HUDEP-2 (cell line): ENCODE measurements around the gene ROBO2.
"Not testable (repeated sequence)": the region's sequence is repeated elsewhere in the genome, so short reads cannot be mapped to it uniquely, and the experiment has no call there.

ENCODE experiments used
- DNase-seq, 76 experiments: peaks; one replicate each; lab custom pipeline; 2025; ENCODE audit not compliant: unreplicated experiment in 76 of 76; lab: John Stamatoyannopoulos, UW

The ROBO2 gene

DNA sequence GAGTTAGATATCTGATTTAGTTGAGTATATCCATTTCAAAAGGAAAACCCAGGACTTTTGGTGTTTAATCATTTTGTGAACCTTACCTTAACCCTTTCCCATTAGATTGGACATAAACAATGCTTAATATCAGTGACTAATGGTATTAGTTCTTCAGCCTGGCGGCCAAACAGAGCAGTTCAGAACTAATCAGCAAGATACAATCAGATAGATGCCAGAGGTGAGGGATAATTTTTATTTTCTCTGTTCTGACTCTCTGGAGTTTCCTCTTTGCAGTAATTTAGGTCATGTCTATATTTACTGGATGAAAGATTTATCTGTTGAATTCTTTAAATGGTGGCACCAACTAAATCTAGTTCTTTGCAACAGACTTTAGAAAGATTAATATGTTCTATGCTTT lies 337.8 kb downstream of the ROBO2 start:
- no peak for DNase-seq

DNA sequence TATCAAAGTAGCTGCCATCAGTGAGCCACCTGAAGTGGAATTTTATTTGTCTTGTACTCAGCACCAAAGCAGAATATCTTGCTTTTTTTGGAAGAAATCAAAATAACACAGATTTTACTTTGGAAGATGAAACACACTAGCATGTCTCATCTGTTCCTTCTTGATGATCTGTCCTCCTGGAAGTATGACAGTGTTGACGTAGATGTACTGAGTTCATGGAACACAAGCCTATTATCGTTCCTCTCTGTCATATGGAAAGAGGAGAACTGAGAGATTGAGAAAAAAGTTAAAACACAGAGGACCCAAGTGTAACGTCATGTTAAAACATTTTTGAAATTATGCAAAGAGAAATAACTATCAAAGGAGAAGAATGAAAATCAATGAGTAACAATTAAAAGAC lies 340.2 kb downstream of the ROBO2 start:
- no peak for DNase-seq

DNA sequence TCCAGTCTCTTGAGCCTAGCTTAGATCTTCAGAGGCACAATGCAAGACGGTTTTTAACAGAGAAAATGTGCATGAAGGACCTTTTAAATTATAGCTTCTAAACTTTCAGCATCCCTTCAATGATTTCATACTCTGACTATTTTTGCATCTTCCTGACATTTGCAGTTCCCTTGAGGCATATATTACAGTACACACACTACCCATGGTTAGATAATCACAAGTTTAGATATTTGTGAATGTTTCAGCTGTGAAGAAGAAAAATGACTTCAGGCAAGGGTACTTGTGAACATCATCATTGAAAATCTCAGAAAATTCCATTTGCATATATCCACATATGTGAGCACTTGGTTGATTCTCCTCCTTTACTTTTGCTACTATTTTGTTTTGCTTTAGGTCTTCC lies 341.5 kb downstream of the ROBO2 start:
- no peak for DNase-seq

DNA sequence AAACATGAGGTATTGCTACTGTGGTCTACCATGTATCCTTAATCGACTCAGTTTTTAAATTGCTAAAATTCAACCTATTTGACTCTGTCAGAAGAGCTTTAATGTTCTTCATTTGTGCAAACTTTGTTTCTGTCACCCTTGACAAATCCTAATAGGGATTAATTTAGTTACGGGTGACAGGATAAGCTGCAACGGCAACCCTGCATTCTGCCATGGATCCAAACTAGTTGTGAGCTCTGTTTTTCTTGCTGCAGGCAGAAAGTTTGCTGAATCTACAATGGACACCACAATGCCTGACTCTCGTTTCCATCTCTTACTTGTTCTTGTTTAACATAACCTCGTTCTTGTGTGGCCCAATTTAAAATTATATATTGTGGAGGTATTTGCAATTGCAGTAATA lies 352.3 kb downstream of the ROBO2 start:
- no peak for DNase-seq

DNA sequence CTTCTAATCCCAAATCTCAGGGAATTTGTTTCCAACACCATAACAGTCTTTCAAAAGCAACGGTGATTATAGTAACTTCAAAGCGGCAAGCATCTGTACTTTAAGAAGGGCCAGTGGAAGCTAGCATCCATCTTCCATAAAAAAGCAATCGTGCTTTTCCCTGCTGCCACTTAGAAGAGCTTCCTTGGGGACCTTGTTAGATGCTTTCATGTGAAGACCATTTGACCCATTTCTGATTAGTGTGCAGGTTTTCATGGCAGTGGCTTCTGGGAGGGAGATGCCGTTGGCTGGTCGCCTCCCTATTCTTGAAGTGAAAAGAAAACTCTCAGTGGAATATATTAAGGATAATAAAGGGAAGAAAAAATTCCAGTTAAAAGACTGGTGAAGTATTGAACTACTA lies 354.1 kb downstream of the ROBO2 start:
- DNase-seq, result no peak

DNA sequence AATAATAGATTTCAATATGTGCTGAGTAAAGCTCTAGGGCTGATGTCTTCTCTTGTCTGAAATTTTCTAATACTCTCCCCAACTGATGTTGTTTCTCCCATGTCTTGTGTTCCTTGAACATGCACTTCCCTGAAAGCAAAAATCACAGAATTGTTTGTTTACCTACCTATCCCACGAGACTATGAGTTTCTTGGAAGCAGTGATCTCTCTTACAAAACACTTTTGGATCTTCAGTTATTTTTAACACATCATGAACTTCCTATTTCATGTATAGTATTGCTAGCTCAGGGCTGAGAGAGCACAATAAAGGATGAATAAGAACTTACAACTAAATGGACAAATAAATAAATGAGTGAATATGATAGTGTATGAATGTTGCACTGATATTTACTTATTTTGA lies 365.0 kb downstream of the ROBO2 start:
- DNase-seq, result no peak

DNA sequence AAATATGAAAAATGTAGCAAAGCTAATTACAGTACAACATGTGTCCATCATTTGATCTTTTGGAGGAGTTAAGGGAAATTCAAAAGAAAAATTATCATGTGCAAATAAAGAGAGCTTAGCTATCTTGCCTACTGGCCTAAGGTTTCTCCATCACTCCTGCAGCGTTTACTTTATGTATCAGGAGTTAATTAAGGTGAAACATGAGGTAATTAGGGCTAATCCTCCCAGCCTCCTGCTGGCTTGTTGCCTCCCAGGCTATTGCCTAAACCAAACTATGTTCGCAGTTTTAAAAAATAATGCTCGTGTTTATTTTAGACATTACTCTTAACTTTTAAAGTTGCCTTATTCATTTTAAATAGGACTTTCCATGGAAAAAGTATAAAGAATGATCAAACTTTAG lies 367.5 kb downstream of the ROBO2 start:
- DNase-seq, result no peak

DNA sequence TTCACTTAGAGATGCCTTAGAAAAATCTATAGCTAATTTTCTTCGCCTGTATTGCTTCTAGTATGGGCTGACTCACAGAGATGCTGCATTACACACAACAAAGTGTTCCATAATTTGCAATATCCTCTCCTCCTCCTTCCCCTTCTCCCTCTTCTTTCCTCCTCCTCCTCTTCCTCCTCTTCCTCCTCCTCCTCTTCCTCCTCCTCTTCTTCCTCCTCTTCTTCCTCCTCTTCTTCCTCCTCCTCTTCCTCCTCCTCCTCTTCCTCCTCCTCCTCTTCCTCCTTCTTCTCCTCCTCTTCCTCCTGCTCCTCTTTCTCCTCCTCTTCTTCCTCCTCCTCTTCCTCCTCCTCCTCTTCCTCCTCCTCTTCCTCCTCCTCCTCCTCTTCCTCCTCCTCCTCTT lies 370.4 kb downstream of the ROBO2 start:
- DNase-seq, result not testable (repeated sequence)

DNA sequence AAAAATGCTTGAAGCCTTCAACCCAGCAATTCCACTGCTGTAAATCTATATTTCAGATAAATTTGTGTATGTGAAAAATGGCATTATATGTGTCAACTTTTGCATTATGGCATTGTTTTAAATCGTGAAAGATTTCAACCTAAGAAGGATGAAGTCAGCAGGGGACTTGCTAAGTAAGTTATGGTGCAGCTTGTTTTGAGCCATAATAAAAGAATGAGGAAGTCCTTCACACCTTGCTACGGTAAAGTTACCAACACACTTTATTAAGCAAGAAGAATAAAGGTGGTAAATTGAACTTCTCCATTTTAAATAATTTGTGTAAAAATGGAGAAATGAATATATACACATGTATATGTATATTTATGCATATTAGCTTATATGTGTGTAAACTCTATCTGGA lies 371.4 kb downstream of the ROBO2 start:
- no peak for DNase-seq

DNA sequence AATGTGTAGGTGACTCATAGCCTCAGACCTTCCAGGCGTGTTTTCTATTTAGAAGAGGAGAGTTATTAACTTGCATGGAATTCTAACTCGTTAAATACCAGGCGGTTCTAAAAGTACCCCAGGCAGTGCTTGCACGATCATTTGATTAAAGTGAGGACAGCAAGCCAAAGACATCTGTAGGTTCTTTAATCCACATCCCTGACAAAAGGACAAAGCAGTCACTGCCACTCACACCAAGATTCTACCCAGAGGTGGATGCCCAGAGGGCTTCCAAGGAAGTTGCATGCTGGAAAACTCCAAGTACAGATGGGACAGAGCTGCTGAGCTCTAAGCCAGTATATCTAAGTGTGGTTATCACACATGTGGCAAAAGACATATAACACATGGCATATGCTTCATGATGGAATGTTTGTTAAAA lies 372.1 kb downstream of the ROBO2 start:
- no peak for DNase-seq

DNA sequence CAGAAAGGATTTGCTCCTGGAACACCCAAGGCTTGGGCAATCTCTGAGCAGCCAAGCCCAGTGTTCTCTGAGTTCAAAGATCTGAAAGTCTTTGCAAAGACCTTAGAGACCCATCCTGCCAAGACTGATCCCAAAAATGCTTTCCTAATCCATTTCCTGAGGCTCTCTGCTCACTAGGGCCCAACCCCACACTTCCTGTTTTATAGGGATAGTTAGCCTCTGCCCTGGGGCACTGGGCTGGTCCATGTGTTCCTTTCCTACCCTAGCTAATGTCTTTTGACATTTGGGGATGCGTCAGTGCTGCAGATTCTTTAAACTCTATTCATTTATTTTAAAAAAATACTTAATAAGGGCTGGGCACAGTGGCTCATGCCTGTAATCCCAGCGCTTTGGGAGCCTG lies 372.7 kb downstream of the ROBO2 start:
- DNase-seq, result no peak

DNA sequence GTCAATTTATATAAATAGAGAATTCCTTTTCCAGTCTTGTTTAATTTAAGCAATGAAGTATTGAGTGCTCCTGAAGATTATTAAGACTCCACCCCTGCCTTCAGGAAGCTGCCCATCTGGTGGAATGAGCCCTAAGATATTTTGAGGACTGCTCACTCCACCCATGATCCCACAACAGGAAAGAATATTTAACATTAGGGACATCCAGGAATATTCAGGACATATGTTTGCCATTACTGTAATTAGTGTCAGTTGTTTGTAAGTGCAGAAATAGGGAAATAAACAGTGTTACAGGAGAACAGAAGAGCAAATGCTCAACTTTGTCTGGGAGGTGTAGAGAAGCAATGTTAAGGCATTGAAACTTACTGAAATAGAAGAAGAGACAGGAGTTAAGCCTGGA lies 375.0 kb downstream of the ROBO2 start:
- no peak for DNase-seq

DNA sequence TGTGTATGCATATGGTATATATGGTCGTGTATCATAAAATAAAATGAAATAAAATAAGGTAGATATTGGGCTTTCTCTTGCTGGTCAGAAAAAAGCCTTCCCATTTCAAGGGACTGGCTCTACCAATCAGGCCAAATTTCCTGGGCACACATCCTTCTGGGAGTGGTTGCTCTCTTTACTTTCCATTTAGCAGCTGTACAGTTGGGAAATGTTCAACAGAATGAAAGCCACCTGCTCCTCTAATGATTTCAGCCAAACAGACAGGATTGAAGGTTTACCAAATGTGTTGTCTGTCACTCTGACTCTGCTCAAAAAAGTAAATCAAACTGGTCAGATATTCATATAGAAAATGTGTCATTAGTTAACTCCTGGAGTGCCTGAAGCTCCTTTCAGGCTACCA lies 380.4 kb downstream of the ROBO2 start:
- no peak for DNase-seq

DNA sequence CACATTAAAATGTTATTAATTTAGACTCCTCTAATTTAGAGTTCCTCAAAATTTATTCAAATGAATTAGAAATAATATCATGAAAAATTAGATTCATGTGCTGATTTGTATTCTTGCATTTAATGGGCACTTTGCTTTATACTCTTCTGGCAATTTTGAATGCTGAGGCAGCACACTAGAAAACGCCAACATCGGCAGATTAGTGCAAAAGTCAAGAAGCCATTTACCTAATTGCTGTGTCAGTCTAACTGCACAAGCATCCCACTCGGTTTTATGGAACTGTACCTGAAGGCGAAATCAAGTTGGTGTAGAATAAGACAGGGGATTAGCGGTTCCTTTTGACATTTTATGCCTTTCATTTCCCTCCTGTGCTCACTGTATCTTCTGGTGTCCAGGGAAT lies 382.0 kb downstream of the ROBO2 start:
- DNase-seq, result no peak

DNA sequence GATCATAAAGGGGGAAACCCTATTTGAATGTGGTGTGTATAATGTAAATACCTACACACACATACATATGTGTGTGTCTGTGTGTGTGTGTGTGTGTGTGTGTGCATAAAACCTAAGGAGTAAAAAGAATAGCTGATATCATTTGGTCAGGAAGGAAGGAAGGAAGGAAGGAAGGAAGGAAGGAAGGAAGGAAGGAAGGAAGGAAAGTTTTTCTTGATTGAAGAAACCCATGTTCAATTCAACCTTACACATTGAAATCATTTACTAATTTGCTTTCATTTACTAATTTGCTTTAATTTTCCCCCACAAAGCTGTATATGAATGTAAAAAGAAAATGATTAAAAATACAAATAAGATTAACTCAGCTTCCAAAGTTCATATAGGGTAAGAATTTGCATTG lies 386.6 kb downstream of the ROBO2 start:
- DNase-seq, result no peak

DNA sequence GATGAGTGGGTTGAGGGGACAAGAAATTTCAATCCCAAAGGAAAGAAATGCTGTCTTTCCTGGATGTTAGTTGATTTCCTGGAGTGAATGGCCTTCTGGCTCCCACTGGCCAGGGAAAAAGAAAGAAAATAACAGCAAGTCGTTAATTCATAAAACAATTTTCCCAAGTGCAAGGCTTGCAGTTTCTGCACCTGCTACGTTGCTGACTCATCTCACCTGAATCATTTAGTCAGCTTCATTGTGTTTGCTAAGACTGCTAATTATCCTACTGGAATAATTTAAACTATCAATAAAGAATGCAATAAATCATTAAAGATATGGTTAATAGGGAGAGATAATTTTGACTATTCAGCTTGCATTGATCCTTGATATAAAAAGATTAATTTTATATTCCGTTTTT lies 387.6 kb downstream of the ROBO2 start:
- DNase-seq, result no peak

DNA sequence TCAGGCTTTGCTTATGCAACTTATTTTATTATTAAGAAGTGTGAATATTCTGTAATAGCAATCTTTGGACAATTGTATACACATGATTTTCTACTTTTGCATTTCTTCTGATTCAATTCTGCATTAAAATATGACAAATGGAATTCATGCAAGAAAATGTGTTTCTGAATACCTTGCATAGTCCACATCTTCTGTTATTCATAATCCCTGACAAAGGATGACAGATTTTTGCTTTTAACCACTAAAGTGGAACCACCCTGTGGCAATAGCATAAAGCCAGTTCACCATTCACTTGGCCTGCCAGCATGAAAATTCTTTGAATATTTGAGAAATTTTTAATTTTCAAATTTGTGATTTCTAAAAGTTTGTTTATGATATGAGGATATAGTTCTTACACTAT lies 397.0 kb downstream of the ROBO2 start:
- DNase-seq, result no peak

DNA sequence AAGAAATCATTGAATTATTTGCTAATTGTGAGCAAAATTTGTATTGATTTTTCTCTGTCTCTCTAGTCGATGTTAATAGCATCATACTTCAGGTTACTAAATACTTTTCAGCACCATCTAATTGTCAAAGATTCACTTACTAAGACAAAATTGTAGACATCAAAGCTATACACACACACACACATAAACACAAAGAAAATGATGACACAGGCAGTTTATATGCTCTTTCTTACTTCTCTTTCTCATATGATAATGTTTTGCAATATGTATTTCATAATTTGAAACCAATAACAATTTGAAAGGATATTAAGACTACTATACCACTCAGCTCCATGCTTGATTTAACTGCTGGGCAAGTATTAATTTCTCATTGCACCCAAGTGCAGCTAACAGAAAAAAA lies 406.2 kb downstream of the ROBO2 start:
- no peak for DNase-seq

DNA sequence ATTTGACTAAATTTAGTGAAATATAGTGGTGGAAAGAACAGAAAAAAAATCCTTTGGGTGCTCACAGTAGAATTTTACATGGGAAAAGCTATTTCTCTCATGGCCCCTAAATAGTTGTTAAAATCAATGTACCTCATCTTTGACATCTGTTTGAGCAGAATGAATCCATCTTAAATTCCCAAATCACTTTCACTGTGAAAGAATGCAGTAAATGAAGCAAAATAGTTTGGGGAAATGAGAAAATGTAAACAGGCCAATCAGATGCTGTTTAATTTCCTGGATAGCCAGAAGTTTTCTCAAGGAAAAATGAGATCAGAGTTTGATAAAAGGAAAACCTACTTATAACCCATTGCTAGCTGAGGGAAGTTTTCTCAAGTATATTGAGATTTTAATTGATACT lies 406.9 kb downstream of the ROBO2 start:
- DNase-seq, result no peak

DNA sequence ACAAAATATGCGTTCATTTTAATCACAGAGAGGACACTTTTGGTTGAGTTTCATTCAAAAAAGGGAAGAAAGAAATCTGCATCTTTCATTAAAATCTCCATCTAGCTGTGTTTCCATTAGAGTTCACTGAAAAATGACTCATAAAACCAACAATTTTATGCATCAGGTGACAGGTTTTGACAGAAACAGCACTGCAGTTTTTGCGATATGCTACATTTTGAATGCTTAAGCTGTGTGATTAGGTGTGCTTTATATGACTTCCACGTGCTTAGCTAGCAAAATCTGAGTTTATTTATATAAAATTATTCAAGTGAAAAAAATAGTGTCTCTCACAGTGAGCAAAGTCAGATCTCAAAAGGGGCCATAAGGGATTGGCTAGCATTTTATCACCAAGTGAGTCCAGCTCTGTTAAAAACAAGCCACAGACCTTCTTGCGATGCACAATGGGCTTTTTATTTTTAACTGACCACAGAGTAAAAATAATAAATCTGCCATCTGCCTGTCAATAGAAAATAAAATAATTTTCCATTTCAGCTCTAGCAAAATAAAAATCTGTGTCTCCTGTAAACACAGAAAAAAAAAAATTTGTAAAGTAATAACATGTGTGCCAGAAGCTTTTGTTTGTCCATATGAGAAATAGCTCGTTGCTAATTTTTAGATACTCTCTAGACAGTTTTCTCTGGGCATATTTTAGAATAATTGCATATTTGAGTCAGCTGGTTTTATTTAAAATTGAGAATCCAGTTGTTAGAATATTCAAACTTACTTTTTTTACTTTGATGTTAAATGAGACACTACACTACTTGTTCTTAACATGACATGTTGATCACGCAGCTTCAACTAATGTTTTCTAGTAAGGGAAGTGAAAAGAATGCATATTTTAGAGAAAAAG lies 409.8 kb downstream of the ROBO2 start:
- no peak for DNase-seq

DNA sequence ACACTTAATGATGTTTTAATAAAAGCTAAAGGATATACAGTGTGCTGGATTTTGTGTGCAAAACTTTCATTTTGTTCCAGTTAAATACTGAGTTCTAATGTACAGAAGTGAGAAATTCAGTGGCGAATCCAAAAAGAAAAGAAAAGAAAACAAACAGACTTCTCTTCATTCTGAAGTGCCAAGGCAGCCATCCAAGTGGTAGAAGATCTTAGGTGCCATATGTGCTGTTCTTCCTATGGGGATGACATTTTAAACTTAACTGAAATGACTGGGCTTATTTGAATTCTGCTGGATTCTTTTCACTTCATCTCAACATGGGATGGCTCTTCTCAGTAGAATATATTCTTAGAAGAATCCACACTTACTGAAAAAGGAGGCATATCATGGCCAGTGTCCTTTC lies 416.5 kb downstream of the ROBO2 start:
- no peak for DNase-seq

DNA sequence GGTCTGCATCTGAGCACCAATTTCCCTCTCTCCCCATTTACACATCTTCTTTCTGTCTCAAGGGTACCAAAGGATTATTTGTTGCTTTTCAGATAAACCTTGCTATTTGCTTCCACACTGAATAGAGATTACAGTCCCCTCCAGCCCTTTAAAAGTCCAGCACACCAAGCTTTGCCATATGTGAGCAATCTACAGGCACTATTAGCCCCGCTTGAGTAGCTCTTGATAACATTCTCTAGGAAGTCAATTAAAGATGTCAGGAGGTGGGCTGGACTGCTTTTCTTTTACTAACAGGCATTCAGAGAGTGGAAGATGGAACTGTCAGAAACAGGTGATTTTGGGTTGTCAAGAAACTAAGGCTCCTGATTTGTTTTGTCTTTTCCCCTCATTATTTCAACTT lies 417.0 kb downstream of the ROBO2 start:
- DNase-seq, result no peak

DNA sequence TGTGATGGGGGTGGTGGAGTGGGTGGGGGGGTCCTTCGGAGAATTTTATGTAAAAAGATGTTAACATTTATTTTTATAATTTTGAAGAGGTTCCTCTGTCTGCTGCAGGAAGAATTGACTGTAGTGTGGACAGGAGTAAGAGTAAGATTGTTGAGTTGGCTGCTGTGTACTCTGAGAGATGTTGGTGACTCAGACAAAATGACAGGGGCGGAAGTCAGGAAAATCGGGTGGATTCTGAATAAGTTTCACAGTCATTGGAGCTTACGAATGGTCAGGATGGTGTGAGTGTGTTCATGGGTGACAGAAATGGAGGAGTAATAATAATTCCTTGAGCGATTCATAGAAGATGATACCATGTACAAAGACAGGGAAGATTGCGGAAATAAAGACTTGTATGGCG lies 420.0 kb downstream of the ROBO2 start:
- no peak for DNase-seq
